Tibial artery (tissue), 4 donors: ENCODE measurements around the gene MPV17L2.
A peak's percentile ranks its signal among the peaks of the same experiment; 100 is the strongest.

Source experiments
- DNase-seq, 2 donors: peaks; one replicate each; pipeline ENCODE4 v3.0.0-alpha.2; 2019
- H3K27ac ChIP-seq, 2 donors: fragments of 200-600 bp; sonication (generic) in 1 of 2; 1 replicate in 1 of 2; 2 replicates in 1 of 2; pipeline ENCODE4 v1.5.1; 2018 to 2019; ENCODE audit warnings: mild to moderate bottlenecking in 1 of 2
- H3K27me3 ChIP-seq, 2 donors: fragments of 200-600 bp; sonication (generic) in 1 of 2; one replicate each; pipeline versions ENCODE4 v1.5.1 to v1.6.0; 2016 to 2019
- H3K36me3 ChIP-seq, 3 donors: fragments of 200-600 bp; sonication (generic) in 2 of 3; one replicate each; pipeline ENCODE4 v1.5.1; 2016 to 2019; ENCODE audit warnings: mild to moderate bottlenecking in 2 of 3
- H3K4me1 ChIP-seq, 4 donors: fragments of 200-600 bp; sonication (generic) in 2 of 4; 1 replicate in 3 of 4; 2 replicates in 1 of 4; pipeline ENCODE4 v1.5.1; 2016 to 2019
- H3K4me3 ChIP-seq, 2 donors: fragments of 200-600 bp; sonication (generic) in 1 of 2; 1 replicate in 1 of 2; 2 replicates in 1 of 2; pipeline ENCODE4 v1.5.1; 2018 to 2019; ENCODE audit warnings: mild to moderate bottlenecking in 2 of 2
- H3K9me3 ChIP-seq, 3 donors: fragments of 200-600 bp; sonication (generic) in 1 of 3; one replicate each; pipeline ENCODE4 v1.5.1; 2016 to 2019
- CTCF ChIP-seq, 2 experiments: fragments of 200-600 bp in 1 of 2; fragments of 450-650 bp in 1 of 2; IDR thresholded peaks; one replicate each; pipeline ENCODE4 v1.5.1; 2017 to 2019; ENCODE audit warnings: antibody characterized with exemption in 2 of 2, mild to moderate bottlenecking in 1 of 2, moderate library complexity in 1 of 2
- intact Hi-C: fragments of 100-400 bp; cut with DNase I; formaldehyde crosslinking; loops from one replicate; pipeline ENCODE4 v1.15.0; 2023; ENCODE audit warnings: low total_unique reads

The MPV17L2 gene

GRCh38 chr19:18190278-18190677 lies 2.7 kb upstream of the MPV17L2 start:
- intact Hi-C loops = no loop called here
- no peaks in the 10 kb centered on the region for H3K9me3 ChIP-seq
- H3K4me1 ChIP-seq = peaks cover 0 to 22% (median 16%) of the 10 kb centered on the region in 4 donors
- no peak overlapping the region for H3K27ac ChIP-seq
- peaks cover 0 to 13% of the 10 kb centered on the region in 2 donors for H3K27me3 ChIP-seq
- DNase-seq = no peak
- no peak for TF ChIP-seq CTCF (IDR thresholded peaks at IDR 0.05)
- H3K4me3 ChIP-seq = no peak overlapping the region
- no peaks in the 10 kb centered on the region for H3K36me3 ChIP-seq

GRCh38 chr19:18191640-18192062 lies 1.4 kb upstream of the MPV17L2 start:
- no peak for DNase-seq
- no peak for TF ChIP-seq CTCF (IDR thresholded peaks at IDR 0.05)
- intact Hi-C loops = no loop called here

GRCh38 chr19:18193388-18194180 lies 566 bp downstream of the MPV17L2 start:
- intact Hi-C loops = no loop called here
- TF ChIP-seq CTCF (IDR thresholded peaks at IDR 0.05) = no peak
- H3K4me3 ChIP-seq = peak overlapping the region; percentile 86 to 88
- no peaks in the 10 kb centered on the region for H3K27me3 ChIP-seq
- peak overlapping the region; percentile 70 to 86 for H3K27ac ChIP-seq
- no peaks in the 10 kb centered on the region for H3K9me3 ChIP-seq
- peaks cover 0 to 22% (median 16%) of the 10 kb centered on the region in 4 donors for H3K4me1 ChIP-seq
- DNase-seq = peak in 1 of 2 donors; percentile 76
- H3K36me3 ChIP-seq = peaks cover 0 to 31% (median 28%) of the 10 kb centered on the region in 3 donors

More at GRCh38 chr19:18191640-18192062, 1.4 kb upstream of the MPV17L2 start:
- H3K9me3 ChIP-seq = no peaks in the 10 kb centered on the region
- peaks cover 0 to 13% (median 12%) of the 10 kb centered on the region in 3 donors for H3K36me3 ChIP-seq
- peak overlapping the region; percentile 92 to 95 for H3K27ac ChIP-seq
- peaks cover 0 to 3% of the 10 kb centered on the region in 2 donors for H3K27me3 ChIP-seq
- peak overlapping the region; percentile 57 to 67 for H3K4me3 ChIP-seq
- H3K4me1 ChIP-seq = peaks cover 0 to 22% (median 16%) of the 10 kb centered on the region in 4 donors

- Histone ChIP-seq H3K4me1 (peaks cover 0 to 22% (median 16%) of the 10 kb centered on the region in 4 donors), H3K27me3 (no peaks in the 10 kb centered on the region), H3K36me3 (peaks cover 0 to 37% (median 33%) of the 10 kb centered on the region in 3 donors), H3K4me3 (peak overlapping the region; percentile 86 to 88), H3K27ac (peak overlapping the region in 1 of 2 donors; percentile 86), H3K9me3 (no peaks in the 10 kb centered on the region)
- intact Hi-C loops = no loop called here
- no peak for TF ChIP-seq CTCF (IDR thresholded peaks at IDR 0.05)
- no peak for DNase-seq
Observed at GRCh38 chr19:18194181-18194530, 1.1 kb downstream of the MPV17L2 start.

- intact Hi-C loops = loop anchor here (5.0 kb wide), 1 partner anchor 1827 kb away; no protein-coding TSS in a partner anchor
- DNase-seq = no peak
Observed at GRCh38 chr19:18194554-18195238, 1.7 kb downstream of the MPV17L2 start.

More at GRCh38 chr19:18194554-18195238, 1.7 kb downstream of the MPV17L2 start:
- Histone ChIP-seq H3K36me3 (peaks cover 0 to 42% (median 33%) of the 10 kb centered on the region in 3 donors), H3K4me3 (peak overlapping the region in 1 of 2 donors; percentile 86), H3K4me1 (peaks cover 0 to 22% (median 16%) of the 10 kb centered on the region in 4 donors), H3K9me3 (no peaks in the 10 kb centered on the region), H3K27me3 (no peaks in the 10 kb centered on the region), H3K27ac (peak overlapping the region in 1 of 2 donors; percentile 6)
- no peak for TF ChIP-seq CTCF (IDR thresholded peaks at IDR 0.05)
